Omental fat pad (tissue), 4 donors: ENCODE results near the gene FASTK. TPM values are rescaled to one million over a fixed set of nuclear protein-coding genes. Genes with fewer than 3 reads are reported as not detected.

ENCODE experiments used
- ATAC-seq: fragments of 150-250 bp; one replicate; pipeline ENCODE4 v1.9.1; 2016; ENCODE audit warnings: mild to moderate bottlenecking, moderate library complexity; ENCODE audit not compliant: low FRiP score
- DNase-seq: peaks from one replicate; pipeline ENCODE4 v3.0.0-alpha.2; 2019; ENCODE audit warnings: low spot score
- CTCF ChIP-seq, 3 donors: fragments of 450-650 bp; IDR thresholded peaks; one replicate each; pipeline ENCODE4 v1.5.1; 2016 to 2017; ENCODE audit warnings: antibody characterized with exemption in 3 of 3, mild to moderate bottlenecking in 3 of 3, moderate library complexity in 2 of 3
- total RNA-seq, 4 donors: library from RNA; depleted of rRNA; stranded (reverse); fragments of >200 nt; gene quantifications; one replicate each; pipeline ENCODE4 v1.1.0, GENCODE V29; 2016

The FASTK gene
- total RNA-seq, 4 donors from 2014 or later = 44.0 to 67.6 (median 51.6) TPM

- no peak for TF ChIP-seq CTCF (IDR thresholded peaks at IDR 0.05)
These were observed 45.4 kb upstream of the FASTK start for GRCh38 chr7:151125846-151126481.

GRCh38 chr7:151125470-151125845, 44.8 kb upstream of the FASTK start:
- ATAC-seq (no peak), DNase-seq (no peak)
- no peak for TF ChIP-seq CTCF (IDR thresholded peaks at IDR 0.05)

More at GRCh38 chr7:151125846-151126481, 45.4 kb upstream of the FASTK start:
- DNase-seq = no peak
- ATAC-seq = peak; percentile 56

GRCh38 chr7:151124899-151125399, 44.3 kb upstream of the FASTK start:
- ATAC-seq = no peak
- TF ChIP-seq CTCF (IDR thresholded peaks at IDR 0.05) = no peak
- no peak for DNase-seq

- DNase-seq (no peak), ATAC-seq (no peak)
- TF ChIP-seq CTCF (IDR thresholded peaks at IDR 0.05) = no peak
These were observed 43.9 kb upstream of the FASTK start for GRCh38 chr7:151124481-151124880.

GRCh38 chr7:151123822-151124464, 43.3 kb upstream of the FASTK start:
- ATAC-seq (peak; percentile 65), DNase-seq (peak; percentile 75)
- TF ChIP-seq CTCF (IDR thresholded peaks at IDR 0.05) = peak in 1 of 3 donors; percentile 70

GRCh38 chr7:151123158-151123821, 42.7 kb upstream of the FASTK start:
- ATAC-seq = no peak
- no peak for TF ChIP-seq CTCF (IDR thresholded peaks at IDR 0.05)
- no peak for DNase-seq
